ENCODE measurements around the gene RASGRF1.

Gene RASGRF1

DNA sequence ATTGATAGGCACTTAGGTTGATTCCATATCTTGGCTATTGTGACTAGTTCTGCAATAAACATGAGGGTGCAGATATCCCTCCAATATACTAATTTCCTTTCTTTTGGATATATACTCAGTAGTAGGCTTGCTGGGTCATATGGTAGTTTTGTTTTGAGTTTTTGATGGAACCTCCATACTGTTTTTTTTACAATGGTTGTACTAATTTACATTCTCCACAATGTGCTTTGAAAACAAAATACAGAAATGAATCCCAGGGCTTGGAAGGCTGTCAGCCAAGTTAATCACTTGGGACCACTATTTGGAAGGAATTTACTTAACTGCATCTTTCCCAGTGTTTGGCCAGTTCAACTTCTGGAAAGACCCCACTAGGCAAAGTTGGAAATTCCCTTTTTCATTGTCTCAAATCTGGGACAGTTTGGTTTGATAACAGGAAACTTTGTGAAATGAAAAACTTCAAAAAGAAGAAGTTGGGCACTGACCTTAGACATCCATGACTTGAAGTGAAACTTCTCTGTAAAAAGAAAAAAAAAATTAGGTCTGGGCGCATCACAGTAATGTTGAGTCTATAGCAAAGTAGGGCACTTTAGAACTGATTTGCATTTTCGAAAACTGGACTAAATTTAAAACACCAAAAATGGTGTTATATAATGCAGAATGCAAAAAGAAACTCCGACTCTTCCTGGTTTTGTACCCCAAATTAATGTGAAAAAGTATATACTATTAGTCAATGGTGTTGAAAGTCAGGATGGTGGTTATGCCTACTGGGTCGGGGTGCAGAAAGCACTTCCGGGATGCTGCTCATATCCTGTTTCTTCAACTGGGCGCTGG lies 151.7 kb downstream of the RASGRF1 start:
- Histone ChIP-seq H3K9ac (ENCODE audit: low read depth, low read length) (no peak overlapping the region), H3K27me3 (ENCODE audit: control insufficient read depth, insufficient read depth, low read length) (peaks cover 29% of the 10 kb centered on the region), H3K4me1 (ENCODE audit: control insufficient read depth, insufficient read depth, low read length) (no peaks in the 10 kb centered on the region), H3K9me3 (replicated peaks; ENCODE audit: low read length) (no peaks in the 10 kb centered on the region), H3K4me3 (ENCODE audit: low read length) (no peak overlapping the region), H3K36me3 (ENCODE audit: insufficient read depth, low read length) (no peaks in the 10 kb centered on the region), H3K4me2 (ENCODE audit: low read length) (no peak overlapping the region)

DNA sequence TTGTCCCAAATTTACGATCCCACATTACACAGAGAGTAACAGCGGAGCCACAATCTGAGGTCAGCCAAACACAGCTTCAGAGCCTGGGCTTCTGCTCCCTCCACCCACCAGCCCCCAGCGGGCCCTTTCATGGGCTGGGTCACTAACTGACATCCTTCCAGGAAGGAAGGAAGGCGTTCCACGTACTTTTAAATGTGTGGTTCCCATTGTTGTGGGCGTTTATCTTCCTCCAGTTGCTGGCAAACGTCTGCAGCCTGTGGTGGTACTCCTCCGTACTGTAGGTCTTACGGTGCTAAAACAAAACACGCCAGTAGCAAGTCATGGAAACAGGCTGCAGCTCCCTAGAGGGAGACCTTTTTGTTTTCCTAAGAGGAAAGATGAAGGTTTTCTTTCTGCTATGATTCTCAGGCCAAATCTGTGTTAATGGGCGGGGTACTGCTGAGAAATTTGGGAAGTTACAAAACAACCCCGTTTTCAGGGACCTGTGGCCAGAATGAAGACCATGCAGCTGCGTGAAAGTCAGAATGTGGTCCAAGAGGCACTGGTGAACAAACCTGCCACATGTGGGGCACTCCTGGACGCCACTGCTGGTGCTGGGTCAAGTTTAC lies 153.3 kb downstream of the RASGRF1 start:
- Histone ChIP-seq H3K36me3 (ENCODE audit: insufficient read depth, low read length) (no peaks in the 10 kb centered on the region), H3K9ac (ENCODE audit: low read depth, low read length) (no peak overlapping the region), H3K4me1 (ENCODE audit: control insufficient read depth, insufficient read depth, low read length) (no peaks in the 10 kb centered on the region), H3K4me2 (ENCODE audit: low read length) (no peak overlapping the region), H3K9me3 (replicated peaks; ENCODE audit: low read length) (no peaks in the 10 kb centered on the region), H3K4me3 (ENCODE audit: low read length) (no peak overlapping the region), H3K27me3 (ENCODE audit: control insufficient read depth, insufficient read depth, low read length) (peaks cover 28% of the 10 kb centered on the region)

DNA sequence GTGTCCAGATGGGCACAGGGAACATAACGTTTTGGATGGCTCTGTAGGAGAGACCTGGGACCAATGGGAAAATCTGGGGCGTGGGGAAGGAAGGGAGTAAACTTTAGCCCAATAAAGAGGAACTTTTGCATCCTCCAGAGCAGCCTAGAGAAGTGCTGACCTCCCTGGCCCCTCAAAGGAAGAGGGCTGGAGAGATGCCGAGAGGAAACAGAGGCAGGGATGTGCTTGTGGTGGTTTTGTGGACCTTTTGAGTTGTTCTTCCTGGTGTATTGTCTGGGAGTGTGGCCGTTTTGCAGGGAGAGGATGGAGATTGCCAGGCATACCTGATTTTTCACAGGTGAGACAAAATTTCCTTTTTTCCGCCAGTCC lies 155.9 kb downstream of the RASGRF1 start:
- peaks cover 12% of the 10 kb centered on the region for H3K4me1 ChIP-seq (ENCODE audit: control insufficient read depth, insufficient read depth, low read length)
- no peaks in the 10 kb centered on the region for H3K9me3 ChIP-seq (replicated peaks; ENCODE audit: low read length)
- no peak overlapping the region for H3K9ac ChIP-seq (ENCODE audit: low read depth, low read length)
- H3K27me3 ChIP-seq (ENCODE audit: control insufficient read depth, insufficient read depth, low read length) = peaks cover 36% of the 10 kb centered on the region
- no peak overlapping the region for H3K4me3 ChIP-seq (ENCODE audit: low read length)
- no peaks in the 10 kb centered on the region for H3K36me3 ChIP-seq (ENCODE audit: insufficient read depth, low read length)
- H3K4me2 ChIP-seq (ENCODE audit: low read length) = no peak overlapping the region

DNA sequence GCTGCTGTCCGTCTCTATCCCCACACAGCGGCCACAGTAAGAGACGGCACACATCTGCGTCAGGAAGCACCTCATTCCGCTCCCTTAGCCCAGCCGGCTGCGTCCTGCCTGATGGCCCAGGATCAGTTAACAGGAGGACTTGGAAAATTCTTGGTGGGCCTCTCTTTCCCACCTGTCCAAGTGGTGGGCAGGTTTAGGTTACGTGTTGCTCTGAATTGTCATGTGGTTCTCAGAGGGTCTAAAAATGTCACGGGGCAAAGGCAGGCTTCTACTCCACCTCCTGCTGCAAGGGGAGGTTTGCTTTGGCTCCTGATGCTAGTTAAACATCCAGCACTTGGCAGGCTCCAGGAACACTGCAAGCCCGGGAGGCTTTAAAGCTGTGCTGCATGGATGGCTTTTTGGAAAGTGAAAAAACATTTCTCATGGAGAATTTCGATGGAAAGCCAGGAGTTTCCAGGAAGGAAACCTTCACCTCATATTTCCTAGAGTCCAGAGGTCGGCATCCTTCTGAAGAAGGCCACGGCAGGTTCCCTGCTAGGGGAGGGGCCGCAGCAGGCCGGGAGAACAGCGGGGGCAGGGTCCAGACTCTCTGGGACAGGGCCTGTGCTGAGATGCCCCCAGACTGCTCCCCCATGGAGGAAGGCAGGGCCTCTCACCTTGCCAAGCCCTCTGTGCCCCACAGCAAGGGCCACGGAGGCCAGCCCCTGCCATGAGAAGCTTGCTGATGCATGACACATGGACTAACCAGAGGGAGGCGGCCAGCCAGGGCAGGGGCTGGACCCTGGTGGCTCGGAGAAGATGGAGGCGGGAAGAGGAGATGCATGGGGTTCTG lies 156.5 kb downstream of the RASGRF1 start:
- Histone ChIP-seq H3K4me3 (ENCODE audit: low read length) (no peak overlapping the region), H3K4me2 (ENCODE audit: low read length) (no peak overlapping the region), H3K9ac (ENCODE audit: low read depth, low read length) (no peak overlapping the region), H3K4me1 (ENCODE audit: control insufficient read depth, insufficient read depth, low read length) (peaks cover 12% of the 10 kb centered on the region), H3K36me3 (ENCODE audit: insufficient read depth, low read length) (no peaks in the 10 kb centered on the region), H3K9me3 (replicated peaks; ENCODE audit: low read length) (no peaks in the 10 kb centered on the region), H3K27me3 (ENCODE audit: control insufficient read depth, insufficient read depth, low read length) (peaks cover 36% of the 10 kb centered on the region)

DNA sequence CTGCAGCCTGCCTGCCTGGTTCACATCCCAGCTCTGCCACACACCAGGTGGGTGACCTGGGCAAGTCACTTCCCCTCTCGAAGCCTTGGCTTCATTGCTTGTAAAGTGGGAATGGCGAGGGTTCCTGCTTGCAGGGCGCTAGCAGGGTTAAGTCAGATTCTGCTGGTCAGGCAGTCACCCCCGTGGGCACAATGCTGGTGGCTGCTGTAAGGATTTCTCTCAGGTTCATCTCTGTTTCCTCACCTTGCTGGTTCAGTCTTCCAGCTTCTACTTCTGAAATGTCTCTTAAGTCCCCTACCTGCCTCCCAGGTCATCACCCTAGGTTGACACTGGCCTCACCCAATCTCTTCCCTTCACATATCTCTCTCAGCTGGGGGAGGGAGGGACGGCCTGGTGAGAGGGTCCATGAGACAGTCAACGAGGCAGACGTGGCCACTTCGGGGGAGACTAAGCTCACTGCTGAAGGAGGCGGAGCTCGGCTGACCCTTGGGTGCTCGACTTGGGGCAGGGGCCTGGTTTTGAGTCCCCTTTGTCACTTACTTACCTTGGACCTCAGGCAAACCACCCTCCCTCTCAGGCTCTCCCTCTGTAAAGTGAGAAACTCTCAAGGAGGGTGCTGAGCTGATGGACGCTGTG lies 157.3 kb downstream of the RASGRF1 start:
- Histone ChIP-seq H3K36me3 (ENCODE audit: insufficient read depth, low read length) (no peaks in the 10 kb centered on the region), H3K27me3 (ENCODE audit: control insufficient read depth, insufficient read depth, low read length) (peaks cover 36% of the 10 kb centered on the region), H3K4me2 (ENCODE audit: low read length) (no peak overlapping the region), H3K4me1 (ENCODE audit: control insufficient read depth, insufficient read depth, low read length) (peaks cover 12% of the 10 kb centered on the region), H3K9me3 (replicated peaks; ENCODE audit: low read length) (no peaks in the 10 kb centered on the region), H3K9ac (ENCODE audit: low read depth, low read length) (no peak overlapping the region), H3K4me3 (ENCODE audit: low read length) (no peak overlapping the region)

DNA sequence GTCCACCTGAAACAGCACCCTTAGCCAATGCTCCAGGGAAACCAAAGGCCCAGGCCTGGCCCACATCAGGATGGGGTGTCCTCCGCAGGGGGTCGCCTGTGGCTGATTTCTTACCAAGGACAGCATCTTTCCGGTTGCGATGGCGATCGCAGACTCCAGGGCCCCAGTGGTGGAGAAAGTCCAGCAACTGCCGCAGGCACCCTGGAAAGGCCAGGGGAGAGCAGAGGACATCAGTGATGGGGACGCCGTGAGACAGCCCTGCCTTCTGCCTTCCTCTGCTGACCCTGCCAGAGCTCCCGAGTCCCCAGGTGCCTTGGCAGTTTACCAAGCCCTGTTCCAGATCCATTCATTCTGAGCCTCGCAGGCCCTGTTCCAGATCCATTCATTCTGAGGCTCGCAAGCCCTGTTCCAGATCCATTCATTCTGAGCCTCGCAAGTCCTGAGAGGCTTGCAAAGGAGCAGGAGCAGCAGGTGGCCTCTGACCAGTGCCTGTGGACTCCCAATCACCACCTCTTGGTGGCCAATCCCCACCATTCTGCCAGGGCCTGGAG lies 158.2 kb downstream of the RASGRF1 start:
- Histone ChIP-seq H3K36me3 (ENCODE audit: insufficient read depth, low read length) (no peaks in the 10 kb centered on the region), H3K4me3 (ENCODE audit: low read length) (no peak overlapping the region), H3K4me1 (ENCODE audit: control insufficient read depth, insufficient read depth, low read length) (peaks cover 12% of the 10 kb centered on the region), H3K9me3 (replicated peaks; ENCODE audit: low read length) (no peaks in the 10 kb centered on the region), H3K4me2 (ENCODE audit: low read length) (no peak overlapping the region), H3K9ac (ENCODE audit: low read depth, low read length) (no peak overlapping the region), H3K27me3 (ENCODE audit: control insufficient read depth, insufficient read depth, low read length) (peaks cover 33% of the 10 kb centered on the region)

DNA sequence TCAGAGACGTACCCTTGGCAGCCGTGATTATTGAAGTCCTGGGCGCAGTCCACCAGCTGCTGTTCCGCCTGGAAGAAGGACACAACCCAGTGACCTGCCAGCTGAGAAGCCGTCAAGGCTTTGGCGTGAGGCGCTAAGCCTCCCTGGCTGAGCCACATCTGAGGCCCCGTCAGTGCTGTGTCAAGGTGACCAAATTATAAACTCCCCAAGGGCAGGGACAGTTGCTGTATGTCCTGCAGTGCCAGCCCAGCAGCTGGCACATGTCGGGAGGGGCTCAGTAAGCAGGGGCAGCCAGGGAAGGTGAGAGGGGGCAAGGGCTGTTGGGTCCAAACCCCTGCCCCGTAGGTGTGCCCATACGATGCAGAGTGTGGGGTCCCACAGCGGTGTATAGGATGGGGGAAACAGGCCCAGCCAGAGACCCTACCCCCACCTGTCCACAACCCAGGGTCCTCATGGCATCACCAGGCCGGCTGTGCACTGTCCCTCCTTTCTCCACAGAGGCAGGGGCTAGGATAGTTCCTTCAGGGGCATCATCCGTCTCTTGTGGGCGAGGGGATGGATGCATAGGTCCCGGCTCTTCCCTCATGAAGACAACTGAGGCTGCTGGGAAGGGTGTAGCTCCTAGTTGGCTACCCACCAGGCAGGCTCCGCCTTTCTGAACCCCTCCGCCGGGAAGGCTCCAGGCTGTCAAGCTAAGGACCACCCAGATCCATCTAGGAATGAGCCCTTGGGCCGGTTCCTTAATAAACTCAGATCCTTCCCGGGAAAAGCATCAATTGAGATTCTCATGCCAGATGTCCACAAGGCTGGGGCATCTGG lies 158.9 kb downstream of the RASGRF1 start:
- Histone ChIP-seq H3K4me1 (ENCODE audit: control insufficient read depth, insufficient read depth, low read length) (peaks cover 12% of the 10 kb centered on the region), H3K27me3 (ENCODE audit: control insufficient read depth, insufficient read depth, low read length) (peaks cover 30% of the 10 kb centered on the region), H3K36me3 (ENCODE audit: insufficient read depth, low read length) (peaks cover 5% of the 10 kb centered on the region), H3K4me3 (ENCODE audit: low read length) (no peak overlapping the region), H3K4me2 (ENCODE audit: low read length) (no peak overlapping the region), H3K9me3 (replicated peaks; ENCODE audit: low read length) (no peaks in the 10 kb centered on the region), H3K9ac (ENCODE audit: low read depth, low read length) (no peak overlapping the region)

DNA sequence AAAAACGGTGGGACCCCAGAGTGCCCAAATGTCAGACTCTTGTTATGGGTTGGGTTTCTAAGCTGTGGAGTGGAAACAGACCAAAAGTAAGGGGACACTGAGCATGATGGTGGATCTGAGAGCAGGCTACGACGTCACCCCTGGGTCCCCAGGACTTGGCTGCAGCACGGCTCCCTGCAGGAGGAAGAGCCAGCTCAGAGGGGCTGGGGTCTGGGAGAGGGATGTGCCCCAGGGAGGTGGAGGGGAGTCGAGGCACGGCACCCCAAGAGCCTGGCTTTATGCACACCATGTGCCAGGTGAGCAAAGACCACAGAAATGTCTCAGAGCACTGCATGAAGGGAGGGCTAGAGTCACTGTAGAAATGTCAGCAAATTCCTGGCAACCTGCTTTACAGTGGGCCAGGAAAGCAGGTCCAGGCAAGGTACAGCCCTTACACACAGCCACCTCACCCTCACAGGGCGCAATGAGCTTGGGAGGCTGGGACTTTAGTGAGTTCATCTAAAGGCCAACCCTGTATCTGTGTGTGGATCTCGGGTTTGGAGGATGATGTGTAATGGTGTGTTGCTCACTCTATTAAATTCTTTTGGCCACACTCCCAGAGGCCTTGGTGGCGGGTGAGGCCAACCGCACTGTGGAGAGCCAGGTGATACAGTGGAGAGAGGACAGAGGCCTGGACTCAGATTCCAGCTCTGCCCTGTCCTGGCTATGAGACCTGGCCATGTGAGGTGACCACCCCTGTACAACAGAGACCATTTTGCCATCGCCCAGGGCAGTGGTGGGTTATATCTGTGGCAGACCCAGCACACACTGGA lies 159.8 kb downstream of the RASGRF1 start:
- no peak overlapping the region for H3K4me3 ChIP-seq (ENCODE audit: low read length)
- peaks cover 30% of the 10 kb centered on the region for H3K27me3 ChIP-seq (ENCODE audit: control insufficient read depth, insufficient read depth, low read length)
- H3K36me3 ChIP-seq (ENCODE audit: insufficient read depth, low read length) = peaks cover 9% of the 10 kb centered on the region

DNA sequence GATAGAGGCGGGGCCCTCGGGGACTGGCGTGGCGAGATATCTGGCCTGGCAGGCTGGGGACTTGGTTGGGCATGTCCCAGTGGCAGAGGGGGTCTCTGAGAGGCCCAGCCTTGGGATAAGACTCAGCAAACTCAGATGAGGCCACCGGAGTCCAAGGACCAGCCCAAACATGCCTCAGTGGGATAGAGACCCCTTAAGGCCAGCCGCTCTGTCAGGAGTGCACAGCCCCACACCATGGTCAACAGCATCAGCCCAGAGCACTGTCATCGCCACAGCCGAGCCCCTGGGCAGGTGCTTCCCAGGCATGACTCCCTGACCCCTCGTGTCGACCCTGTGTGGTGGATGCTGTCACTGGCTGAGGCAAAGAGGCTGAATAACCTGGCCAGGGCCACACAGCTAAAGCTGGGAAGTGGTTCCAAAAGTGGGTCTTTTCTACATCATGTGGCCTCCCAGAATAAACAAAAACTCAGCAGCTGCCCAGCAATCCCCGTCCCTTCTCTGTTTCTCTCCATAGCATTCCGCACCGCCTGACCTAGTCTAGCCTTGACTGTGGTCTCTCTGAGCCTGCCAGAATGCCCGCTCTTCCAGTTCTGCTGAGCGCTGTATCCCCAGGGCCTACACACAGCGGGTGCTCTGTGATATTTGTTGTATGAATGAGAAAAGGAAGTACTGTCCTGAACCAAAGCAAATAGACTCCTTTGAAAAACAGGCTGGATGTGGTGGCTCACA lies 160.9 kb downstream of the RASGRF1 start:
- H3K36me3 ChIP-seq (ENCODE audit: insufficient read depth, low read length) = peaks cover 14% of the 10 kb centered on the region
- peaks cover 12% of the 10 kb centered on the region for H3K4me1 ChIP-seq (ENCODE audit: control insufficient read depth, insufficient read depth, low read length)
- no peak overlapping the region for H3K4me3 ChIP-seq (ENCODE audit: low read length)
- H3K4me2 ChIP-seq (ENCODE audit: low read length) = no peak overlapping the region
- no peak overlapping the region for H3K9ac ChIP-seq (ENCODE audit: low read depth, low read length)
- H3K27me3 ChIP-seq (ENCODE audit: control insufficient read depth, insufficient read depth, low read length) = peaks cover 25% of the 10 kb centered on the region
- no peaks in the 10 kb centered on the region for H3K9me3 ChIP-seq (replicated peaks; ENCODE audit: low read length)

More for the DNA sequence above, 159.8 kb downstream of the RASGRF1 start:
- Histone ChIP-seq H3K9ac (ENCODE audit: low read depth, low read length) (no peak overlapping the region), H3K4me2 (ENCODE audit: low read length) (peak overlapping the region; percentile 26), H3K9me3 (replicated peaks; ENCODE audit: low read length) (no peaks in the 10 kb centered on the region), H3K4me1 (ENCODE audit: control insufficient read depth, insufficient read depth, low read length) (peaks cover 12% of the 10 kb centered on the region)
